ENCODE data around the gene SYT8.

DNA sequence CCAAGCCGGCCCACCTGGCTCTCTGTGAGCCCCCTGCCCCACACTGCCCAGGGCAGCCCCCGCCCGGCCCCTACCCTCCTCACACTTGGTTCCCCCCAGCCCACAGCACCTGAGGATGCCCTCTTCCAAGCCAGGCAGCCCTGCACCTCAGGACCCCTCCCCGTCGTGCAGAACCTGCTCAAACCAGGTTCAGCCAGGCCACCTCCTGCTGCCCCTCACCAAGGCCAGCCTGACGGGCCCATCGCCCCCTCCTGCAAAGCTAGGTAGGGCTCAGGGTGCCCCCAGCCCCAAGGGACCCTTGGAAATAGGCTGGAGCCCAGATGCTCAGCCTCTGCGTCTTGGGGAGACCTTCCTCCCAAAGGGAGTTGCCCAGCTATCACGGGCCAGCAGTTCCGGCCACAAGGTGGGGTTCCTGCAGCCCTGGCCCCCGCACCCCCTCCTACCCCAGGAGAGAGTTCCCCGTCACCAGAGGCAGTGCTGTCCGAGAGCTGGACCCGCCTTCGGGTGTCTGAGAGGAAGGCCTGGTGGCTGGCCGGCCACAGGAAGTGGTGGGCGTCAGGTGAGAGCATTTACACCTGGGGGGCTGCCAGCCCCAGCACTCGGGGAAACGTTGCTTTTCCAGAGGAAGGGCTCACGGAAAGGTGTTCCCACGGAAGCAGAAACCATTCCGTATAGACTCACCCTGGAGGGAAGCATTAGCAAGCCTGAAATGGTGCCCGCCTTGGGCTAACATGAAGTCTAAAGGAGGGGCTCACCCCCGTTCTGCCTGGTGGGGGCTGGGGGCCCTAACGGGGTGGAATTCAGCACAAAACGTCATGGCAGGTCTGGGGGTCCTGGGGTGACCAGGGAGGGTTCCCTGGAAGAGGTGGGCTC is 3.2 kb upstream of the SYT8 start:
- TF ChIP-seq CTCF (IDR thresholded peaks at IDR 0.05; ENCODE audit: low read length) (no peak), EZH2 (optimal IDR thresholded peaks at IDR 0.05; ENCODE audit: low read depth, low read length) (no peak)

All from MM.1S (cell line).